Subcutaneous abdominal adipose tissue (tissue), 5 donors: ENCODE data around the gene SLC43A3.

Source experiments
- H3K27ac ChIP-seq: one replicate; pipeline ENCODE4 v1.7.0; 2013; ENCODE audit warnings: low read depth, mild to moderate bottlenecking, inconsistent platforms, low read length, moderate library complexity
- H3K27me3 ChIP-seq, 5 donors: one replicate each; pipeline ENCODE4 v1.7.0; 2013; ENCODE audit warnings: low read length in 5 of 5, inconsistent platforms in 1 of 5; ENCODE audit not compliant: control insufficient read depth in 5 of 5, insufficient read depth in 4 of 5
- H3K36me3 ChIP-seq, 5 donors: one replicate each; pipeline ENCODE4 v1.7.0; 2013; ENCODE audit warnings: low read length in 5 of 5; ENCODE audit not compliant: control insufficient read depth in 5 of 5, insufficient read depth in 5 of 5
- H3K4me1 ChIP-seq, 5 donors: one replicate each; pipeline ENCODE4 v1.7.0; 2013; ENCODE audit warnings: low read length in 5 of 5, mild to moderate bottlenecking in 3 of 5, moderate library complexity in 1 of 5; ENCODE audit not compliant: control insufficient read depth in 5 of 5, insufficient read depth in 5 of 5
- H3K4me3 ChIP-seq, 5 donors: one replicate each; pipeline ENCODE4 v1.7.0; 2013; ENCODE audit warnings: low read length in 5 of 5, low read depth in 1 of 5
- H3K9ac ChIP-seq, 5 donors: one replicate each; pipeline ENCODE4 v1.7.0; 2013; ENCODE audit warnings: low read length in 5 of 5, mild to moderate bottlenecking in 4 of 5, moderate library complexity in 3 of 5
- H3K9me3 ChIP-seq, 5 donors: one replicate each; pipeline ENCODE4 v1.7.0; 2013; ENCODE audit warnings: low read length in 5 of 5; ENCODE audit not compliant: control insufficient read depth in 5 of 5
- donor health status: healthy.
- donor health status: healthy.
- donor health status: healthy.
- donor health status: healthy.
- donor health status: healthy.

SLC43A3 gene

DNA sequence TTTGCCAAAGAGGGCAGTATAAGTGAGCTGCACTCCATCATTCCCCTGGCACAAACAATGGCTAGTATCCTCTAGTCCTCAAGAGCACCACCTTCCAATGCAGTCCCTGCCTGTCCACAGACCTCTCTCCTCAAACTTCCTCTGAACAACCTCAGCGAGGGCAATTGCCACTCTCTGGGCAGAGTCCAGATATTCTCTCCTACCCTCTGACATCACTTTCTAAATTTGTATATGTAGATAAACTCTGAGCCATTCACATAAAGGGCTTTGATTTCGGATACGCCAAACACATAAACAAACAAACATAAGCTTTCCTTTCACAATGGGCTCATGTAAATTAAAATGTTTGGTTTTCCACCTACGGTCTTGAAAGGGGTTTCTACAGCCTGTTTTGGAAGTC is 3.0 kb upstream of the SLC43A3 start:
- Histone ChIP-seq H3K27ac (no peak overlapping the region), H3K27me3 (no peaks in the 10 kb centered on the region), H3K4me3 (no peak overlapping the region), H3K4me1 (peaks cover 16 to 57% (median 52%) of the 10 kb centered on the region in 5 donors), H3K9me3 (no peaks in the 10 kb centered on the region), H3K9ac (no peak overlapping the region), H3K36me3 (no peaks in the 10 kb centered on the region)

DNA sequence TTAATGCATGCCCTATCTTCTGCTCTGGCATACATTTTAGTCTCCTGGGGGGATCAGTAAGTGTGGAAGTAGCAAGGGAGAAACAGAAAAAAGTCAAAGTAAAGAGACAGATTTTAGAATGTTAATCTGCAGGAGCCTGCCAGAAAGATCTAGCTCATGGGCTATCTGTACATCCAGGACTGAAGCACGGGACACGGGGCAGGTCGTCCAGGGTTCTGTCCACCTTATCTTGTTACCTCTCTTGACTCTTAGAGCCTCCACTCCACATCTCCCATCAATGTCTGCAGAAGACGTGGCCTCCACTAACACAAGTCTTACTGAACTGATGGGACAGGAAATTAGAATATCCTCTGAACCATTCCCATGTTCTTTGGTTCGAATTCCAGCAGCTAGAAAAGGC is 1.7 kb upstream of the SLC43A3 start:
- no peak overlapping the region for H3K4me3 ChIP-seq
- H3K27ac ChIP-seq: no peak overlapping the region
- H3K9me3 ChIP-seq: no peaks in the 10 kb centered on the region
- H3K36me3 ChIP-seq: peaks cover 0 to 6% (median 5%) of the 10 kb centered on the region in 5 donors
- H3K27me3 ChIP-seq: no peaks in the 10 kb centered on the region
- H3K4me1 ChIP-seq: peaks cover 24 to 60% (median 57%) of the 10 kb centered on the region in 5 donors
- H3K9ac ChIP-seq: no peak overlapping the region

DNA sequence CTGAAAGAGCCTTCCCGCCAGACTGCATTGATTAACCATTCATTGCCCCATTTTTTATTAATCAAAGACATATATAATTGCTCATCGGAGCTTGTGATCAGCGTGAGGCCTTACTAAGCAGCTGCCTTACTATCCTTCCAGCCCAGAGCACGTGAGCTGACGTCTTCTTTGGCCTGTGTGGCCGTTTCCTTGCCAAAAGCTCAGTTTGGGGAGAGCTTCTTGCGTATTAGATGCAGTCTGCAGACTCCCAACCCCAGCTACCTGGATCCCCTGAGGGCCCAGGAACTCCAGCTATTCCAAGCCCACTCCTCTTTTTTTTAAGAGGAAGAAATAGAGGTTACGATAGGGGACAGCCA is 784 bp upstream of the SLC43A3 start:
- no peaks in the 10 kb centered on the region for H3K9me3 ChIP-seq
- peak overlapping the region in 2 of 5 donors; percentile 68 to 73 for H3K4me3 ChIP-seq
- peak overlapping the region; percentile 96 for H3K27ac ChIP-seq
- no peaks in the 10 kb centered on the region for H3K27me3 ChIP-seq
- peak overlapping the region in 3 of 5 donors; percentile 82 to 86 (median 84) for H3K9ac ChIP-seq
- peaks cover 24 to 60% (median 58%) of the 10 kb centered on the region in 5 donors for H3K4me1 ChIP-seq
- H3K36me3 ChIP-seq: peaks cover 0 to 13% (median 7%) of the 10 kb centered on the region in 5 donors

DNA sequence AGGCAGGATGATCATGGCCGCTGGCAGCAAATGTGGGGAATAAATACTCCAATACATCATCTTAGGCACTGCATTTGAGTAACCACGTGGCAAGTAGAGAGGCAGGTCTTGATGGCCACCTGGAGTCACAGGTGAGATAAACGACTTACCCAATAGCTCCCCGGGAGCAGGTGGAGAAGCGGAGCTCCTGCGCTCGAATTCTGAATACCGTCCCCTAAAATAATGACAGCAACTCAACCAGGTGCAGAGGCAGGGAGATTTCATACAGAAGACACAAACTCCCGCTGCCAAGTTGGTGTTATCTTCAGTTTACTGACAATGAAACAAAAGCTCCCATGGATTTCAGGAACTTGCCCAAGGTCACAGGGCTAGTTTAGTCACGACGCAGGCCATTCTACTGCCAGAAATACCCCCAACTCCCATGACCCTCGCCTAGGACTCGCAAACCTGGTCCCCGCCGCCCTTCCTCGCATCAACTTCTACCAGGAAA is 437 bp downstream of the SLC43A3 start:
- no peaks in the 10 kb centered on the region for H3K9me3 ChIP-seq
- no peaks in the 10 kb centered on the region for H3K27me3 ChIP-seq
- peaks cover 24 to 50% (median 48%) of the 10 kb centered on the region in 5 donors for H3K4me1 ChIP-seq
- peak overlapping the region; percentile 57 to 68 (median 60) for H3K4me3 ChIP-seq
- H3K27ac ChIP-seq: peak overlapping the region; percentile 96
- H3K36me3 ChIP-seq: peaks cover 0 to 21% (median 9%) of the 10 kb centered on the region in 5 donors
- peak overlapping the region; percentile 70 to 86 (median 82) for H3K9ac ChIP-seq

DNA sequence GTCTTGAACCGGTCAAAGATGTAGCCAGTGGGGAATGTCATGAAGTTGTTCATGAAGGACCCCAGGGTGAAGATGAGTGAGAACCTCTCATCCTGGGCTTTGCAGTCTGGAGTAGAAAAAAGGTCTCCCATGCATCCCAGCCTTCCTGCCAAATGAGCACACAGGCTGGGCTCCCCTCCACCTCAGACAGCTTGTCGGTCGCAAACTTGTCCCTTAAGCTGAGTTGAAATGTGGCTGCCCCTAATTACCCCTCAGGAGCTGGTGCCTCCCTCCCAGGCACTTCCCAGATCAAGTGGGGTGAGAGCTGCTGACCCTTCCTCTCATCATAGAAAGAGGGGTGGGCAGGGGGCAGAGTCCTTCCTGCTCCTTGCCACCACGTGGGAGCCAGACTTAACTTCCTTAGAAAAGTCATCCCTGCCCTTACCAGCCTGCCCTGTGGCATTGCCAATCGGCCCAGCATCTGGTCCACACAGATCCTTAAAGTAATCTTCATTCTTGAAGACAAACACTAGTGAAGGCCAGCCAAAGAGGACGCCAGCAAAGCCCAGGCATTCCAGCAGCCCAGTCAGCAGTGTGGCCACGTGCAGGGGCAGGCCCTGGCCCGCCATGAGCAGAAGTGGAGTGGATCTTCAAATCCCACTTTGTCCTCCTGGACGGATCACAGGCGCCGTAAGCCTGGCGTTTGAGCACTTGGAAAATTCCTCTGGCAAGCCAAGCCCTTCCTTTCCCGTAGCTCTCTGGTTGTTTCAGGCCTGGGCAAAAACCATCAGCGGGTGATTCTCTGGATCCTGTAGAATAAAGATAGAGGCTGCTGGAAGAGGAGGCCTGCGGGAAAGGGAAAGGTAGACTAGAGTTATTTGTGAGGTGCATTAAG is 1.1 kb downstream of the SLC43A3 start:
- Histone ChIP-seq H3K9me3 (no peaks in the 10 kb centered on the region), H3K9ac (peak overlapping the region; percentile 70 to 86 (median 82)), H3K36me3 (peaks cover 0 to 25% (median 15%) of the 10 kb centered on the region in 5 donors), H3K27ac (peak overlapping the region; percentile 96), H3K4me1 (peaks cover 24 to 50% (median 48%) of the 10 kb centered on the region in 5 donors), H3K27me3 (no peaks in the 10 kb centered on the region), H3K4me3 (peak overlapping the region; percentile 57 to 68 (median 60))

DNA sequence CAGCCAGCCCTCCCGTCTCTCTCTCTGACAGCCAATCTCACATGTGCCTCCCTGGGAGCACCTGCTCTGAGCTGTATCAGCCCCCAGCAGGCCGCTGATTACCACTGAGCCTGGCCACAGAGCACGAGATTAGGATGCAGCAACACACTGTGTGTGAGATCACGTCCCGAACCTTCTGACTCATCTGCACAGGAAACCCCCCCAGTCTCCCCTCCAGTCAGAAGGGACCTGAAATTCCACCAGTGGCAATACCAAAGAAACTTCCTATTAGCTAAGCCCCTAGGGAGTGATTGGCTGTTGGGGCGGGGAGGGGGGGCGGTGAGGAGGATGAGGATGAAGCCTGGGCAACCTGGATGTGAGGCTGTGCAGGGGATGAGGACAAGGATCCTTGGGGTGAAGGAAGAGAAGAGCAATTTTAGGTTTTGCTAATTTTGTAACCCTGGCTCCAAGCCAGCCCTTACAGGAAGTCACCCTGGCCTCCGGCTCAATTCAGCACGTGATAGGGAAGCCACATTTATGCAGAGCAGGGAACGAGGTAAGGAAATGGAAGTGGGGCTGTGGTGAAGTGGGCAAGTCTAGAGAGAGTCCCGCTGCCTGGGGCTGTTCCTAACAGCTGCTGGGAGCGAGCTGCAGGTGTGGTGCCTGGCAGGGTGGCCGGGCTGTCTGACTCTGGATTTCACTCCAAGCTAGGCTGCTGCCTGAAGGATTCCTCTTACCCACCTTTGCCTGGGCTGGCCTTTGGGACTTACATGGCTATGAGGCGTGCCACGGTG is 1.9 kb downstream of the SLC43A3 start:
- Histone ChIP-seq H3K4me3 (peak overlapping the region; percentile 23 to 68 (median 57)), H3K27me3 (no peaks in the 10 kb centered on the region), H3K9me3 (no peaks in the 10 kb centered on the region), H3K27ac (peak overlapping the region; percentile 96), H3K36me3 (peaks cover 0 to 34% (median 23%) of the 10 kb centered on the region in 5 donors), H3K9ac (peak overlapping the region in 4 of 5 donors; percentile 70 to 86 (median 78)), H3K4me1 (peaks cover 24 to 50% (median 48%) of the 10 kb centered on the region in 5 donors)

DNA sequence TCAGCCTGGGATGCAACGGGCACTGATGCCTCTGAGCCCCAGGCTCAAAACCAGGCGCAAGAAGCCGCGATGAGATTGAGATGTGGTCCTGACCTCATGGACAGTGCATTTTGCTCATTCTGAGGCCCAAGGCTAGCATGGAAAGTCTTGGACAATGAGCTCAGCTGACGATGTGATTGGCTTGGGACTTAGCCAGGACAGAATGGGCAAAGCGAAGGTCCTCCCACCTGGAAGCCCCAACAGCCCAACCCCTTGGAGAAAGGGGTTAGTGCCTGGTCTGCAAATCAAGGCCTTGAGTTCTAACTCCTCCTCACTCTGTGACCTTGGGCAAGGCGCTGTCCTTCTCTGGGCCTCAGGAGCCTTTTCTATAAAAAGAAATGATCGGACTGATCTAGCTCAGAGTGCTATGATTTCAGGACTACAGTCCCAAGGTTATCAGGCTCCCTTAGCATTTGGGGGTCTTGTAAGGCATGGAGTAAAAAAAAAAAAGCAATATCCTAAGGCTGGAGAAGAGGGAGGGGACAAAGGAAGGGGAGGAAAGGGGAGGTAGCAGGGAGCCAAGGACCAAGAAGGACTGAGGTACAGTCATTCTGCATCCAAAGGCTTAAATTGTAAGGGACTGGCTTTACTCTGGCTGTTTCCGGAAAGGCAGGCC is 2.7 kb downstream of the SLC43A3 start:
- peak overlapping the region; percentile 96 for H3K27ac ChIP-seq
- H3K36me3 ChIP-seq: peaks cover 0 to 36% (median 27%) of the 10 kb centered on the region in 5 donors
- peak overlapping the region in 4 of 5 donors; percentile 54 to 68 (median 58) for H3K4me3 ChIP-seq
- peak overlapping the region in 4 of 5 donors; percentile 50 to 71 (median 62) for H3K9ac ChIP-seq
- H3K9me3 ChIP-seq: no peaks in the 10 kb centered on the region
- H3K4me1 ChIP-seq: peaks cover 24 to 50% (median 48%) of the 10 kb centered on the region in 5 donors
- H3K27me3 ChIP-seq: no peaks in the 10 kb centered on the region

DNA sequence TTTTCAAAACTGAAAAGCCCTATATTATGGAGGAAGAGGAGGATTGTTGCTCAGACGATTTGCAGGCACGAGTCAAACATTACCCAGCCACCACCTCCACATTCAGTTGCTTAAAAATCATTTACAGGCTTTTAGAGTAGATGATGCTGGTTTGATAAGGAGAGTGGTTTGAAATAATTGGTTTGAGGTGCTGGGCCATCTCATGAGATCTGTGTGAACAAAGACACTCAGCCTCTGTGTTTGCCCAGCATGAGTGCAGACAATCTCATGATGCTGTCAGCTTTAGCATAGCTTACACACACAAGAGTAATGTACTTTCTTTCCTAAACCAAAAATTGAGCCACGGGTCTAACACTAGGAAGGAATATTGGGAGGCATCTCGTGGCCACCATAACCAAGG is 4.3 kb downstream of the SLC43A3 start:
- no peaks in the 10 kb centered on the region for H3K27me3 ChIP-seq
- no peak overlapping the region for H3K9ac ChIP-seq
- H3K4me1 ChIP-seq: peaks cover 20 to 48% (median 40%) of the 10 kb centered on the region in 5 donors
- no peak overlapping the region for H3K4me3 ChIP-seq
- H3K27ac ChIP-seq: peak overlapping the region; percentile 96
- no peaks in the 10 kb centered on the region for H3K9me3 ChIP-seq
- H3K36me3 ChIP-seq: peaks cover 0 to 47% (median 33%) of the 10 kb centered on the region in 5 donors

DNA sequence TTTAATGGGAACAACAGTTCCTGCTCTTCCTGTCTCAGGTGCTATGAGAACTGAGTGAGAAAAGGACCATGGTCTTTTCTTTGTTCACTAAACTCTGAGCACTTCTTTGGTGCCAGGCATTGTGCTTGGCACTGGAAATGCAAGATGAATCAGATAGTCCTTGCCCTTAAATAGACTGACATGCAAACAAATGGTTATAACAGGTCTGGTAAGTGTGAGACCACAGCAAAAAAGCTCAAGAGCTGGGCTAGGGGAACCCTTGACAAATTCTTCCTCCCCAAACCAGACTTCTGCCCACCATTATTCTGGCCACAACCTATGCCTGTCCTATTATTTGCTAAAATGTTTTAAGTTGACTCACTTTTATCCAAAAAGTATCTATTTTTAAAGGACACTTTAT is 5.1 kb downstream of the SLC43A3 start:
- no peaks in the 10 kb centered on the region for H3K9me3 ChIP-seq
- H3K9ac ChIP-seq: no peak overlapping the region
- H3K27me3 ChIP-seq: no peaks in the 10 kb centered on the region
- H3K36me3 ChIP-seq: peaks cover 0 to 55% (median 42%) of the 10 kb centered on the region in 5 donors
- H3K4me3 ChIP-seq: no peak overlapping the region
- H3K4me1 ChIP-seq: peaks cover 21 to 49% (median 39%) of the 10 kb centered on the region in 5 donors
- H3K27ac ChIP-seq: no peak overlapping the region
